AG09319 (cell line): Measurements from ENCODE around the gene KRT4.

Experiments used
- DNase-seq: peaks from one replicate; pipeline ENCODE4 v3.0.0-alpha.2; 2010; ENCODE audit warnings: low read depth; ENCODE audit errors: extremely low read depth
- TF ChIP-seq, protein P1 (sequence below): IDR thresholded peaks from 2 replicates; pipeline ENCODE4 v1.5.1; 2011; ENCODE audit warnings: low read depth, mild to moderate bottlenecking, inconsistent platforms, low read length, moderate library complexity

Gene KRT4

DNA sequence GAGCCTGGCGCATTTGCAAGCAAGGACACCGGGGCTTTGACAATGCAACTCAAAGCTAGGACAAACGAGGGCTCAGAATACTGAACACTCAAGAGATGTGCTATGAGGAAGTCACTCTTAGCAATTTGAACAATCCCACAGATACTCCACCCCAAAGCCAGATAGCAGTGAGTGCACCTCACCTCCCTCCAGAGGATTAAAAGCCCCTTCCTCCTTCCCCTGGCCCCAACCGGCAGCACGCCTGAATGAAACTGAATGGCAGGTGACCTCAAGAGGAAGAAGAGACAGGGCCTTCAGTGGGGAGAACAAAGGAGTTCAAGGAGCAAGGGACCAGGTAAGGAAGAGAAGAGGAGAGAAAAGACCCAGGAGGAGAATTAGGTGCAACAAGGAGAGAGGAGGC is 36.8 kb upstream of the KRT4 start:
- TF ChIP-seq, protein P1, sequence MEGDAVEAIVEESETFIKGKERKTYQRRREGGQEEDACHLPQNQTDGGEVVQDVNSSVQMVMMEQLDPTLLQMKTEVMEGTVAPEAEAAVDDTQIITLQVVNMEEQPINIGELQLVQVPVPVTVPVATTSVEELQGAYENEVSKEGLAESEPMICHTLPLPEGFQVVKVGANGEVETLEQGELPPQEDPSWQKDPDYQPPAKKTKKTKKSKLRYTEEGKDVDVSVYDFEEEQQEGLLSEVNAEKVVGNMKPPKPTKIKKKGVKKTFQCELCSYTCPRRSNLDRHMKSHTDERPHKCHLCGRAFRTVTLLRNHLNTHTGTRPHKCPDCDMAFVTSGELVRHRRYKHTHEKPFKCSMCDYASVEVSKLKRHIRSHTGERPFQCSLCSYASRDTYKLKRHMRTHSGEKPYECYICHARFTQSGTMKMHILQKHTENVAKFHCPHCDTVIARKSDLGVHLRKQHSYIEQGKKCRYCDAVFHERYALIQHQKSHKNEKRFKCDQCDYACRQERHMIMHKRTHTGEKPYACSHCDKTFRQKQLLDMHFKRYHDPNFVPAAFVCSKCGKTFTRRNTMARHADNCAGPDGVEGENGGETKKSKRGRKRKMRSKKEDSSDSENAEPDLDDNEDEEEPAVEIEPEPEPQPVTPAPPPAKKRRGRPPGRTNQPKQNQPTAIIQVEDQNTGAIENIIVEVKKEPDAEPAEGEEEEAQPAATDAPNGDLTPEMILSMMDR = no peak
- no peak for DNase-seq

DNA sequence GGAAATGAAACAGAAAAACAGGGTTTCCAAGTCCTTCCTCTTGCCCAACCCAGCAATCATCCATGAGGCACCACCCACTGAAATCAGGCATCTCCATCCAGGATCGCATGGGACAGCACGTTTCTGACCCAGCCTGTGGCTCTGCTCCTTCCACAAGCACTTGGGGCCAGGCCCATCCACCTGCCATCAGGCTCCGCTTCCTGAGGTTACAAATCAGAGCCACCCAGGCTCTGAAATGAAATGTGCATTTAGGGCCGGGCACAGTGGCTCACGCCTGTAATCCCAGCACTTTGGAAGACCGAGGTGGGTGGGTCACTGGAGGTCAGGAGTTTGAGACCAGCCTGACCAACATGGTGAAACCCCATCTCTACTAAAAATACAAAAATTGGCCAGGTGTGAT is 35.6 kb upstream of the KRT4 start:
- no peak for DNase-seq
- TF ChIP-seq, protein P1 = no peak

DNA sequence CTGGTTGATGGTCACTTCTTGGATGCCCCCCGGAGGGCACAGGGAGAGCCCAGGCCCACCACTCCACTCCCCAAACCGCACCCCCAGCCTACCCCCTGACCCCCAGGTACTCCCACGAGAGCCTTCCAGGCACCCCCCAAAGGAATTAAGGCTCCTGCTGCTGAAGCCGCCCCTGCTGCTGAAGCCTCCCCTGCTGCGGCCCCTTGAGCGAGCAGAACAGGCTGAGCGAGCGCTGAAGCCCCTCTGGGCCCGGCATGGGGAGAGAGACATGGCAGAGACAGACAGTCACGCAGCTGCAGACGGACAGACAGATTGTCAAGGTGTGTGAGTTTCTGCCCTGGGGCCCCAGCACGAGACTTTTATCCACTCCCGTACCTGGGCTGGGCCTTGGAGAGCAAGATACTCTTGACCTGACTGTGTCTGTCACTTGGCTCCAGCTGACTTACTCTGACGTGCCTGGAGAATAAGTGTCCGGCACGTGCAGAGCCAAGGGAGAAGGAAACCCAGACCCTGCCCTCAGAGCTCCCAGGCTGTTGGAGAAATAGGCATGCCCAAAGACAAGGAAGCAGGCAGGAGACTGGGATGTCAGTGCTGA is 34.8 kb upstream of the KRT4 start, which contains the start of gene KRT78:
Gene KRT78 (minus strand): TSS at position 334 of the 595 bp plus-strand sequence. CDS start 64 bp downstream, at position 270.
- DNase-seq = no peak
- TF ChIP-seq, protein P1 = no peak

DNA sequence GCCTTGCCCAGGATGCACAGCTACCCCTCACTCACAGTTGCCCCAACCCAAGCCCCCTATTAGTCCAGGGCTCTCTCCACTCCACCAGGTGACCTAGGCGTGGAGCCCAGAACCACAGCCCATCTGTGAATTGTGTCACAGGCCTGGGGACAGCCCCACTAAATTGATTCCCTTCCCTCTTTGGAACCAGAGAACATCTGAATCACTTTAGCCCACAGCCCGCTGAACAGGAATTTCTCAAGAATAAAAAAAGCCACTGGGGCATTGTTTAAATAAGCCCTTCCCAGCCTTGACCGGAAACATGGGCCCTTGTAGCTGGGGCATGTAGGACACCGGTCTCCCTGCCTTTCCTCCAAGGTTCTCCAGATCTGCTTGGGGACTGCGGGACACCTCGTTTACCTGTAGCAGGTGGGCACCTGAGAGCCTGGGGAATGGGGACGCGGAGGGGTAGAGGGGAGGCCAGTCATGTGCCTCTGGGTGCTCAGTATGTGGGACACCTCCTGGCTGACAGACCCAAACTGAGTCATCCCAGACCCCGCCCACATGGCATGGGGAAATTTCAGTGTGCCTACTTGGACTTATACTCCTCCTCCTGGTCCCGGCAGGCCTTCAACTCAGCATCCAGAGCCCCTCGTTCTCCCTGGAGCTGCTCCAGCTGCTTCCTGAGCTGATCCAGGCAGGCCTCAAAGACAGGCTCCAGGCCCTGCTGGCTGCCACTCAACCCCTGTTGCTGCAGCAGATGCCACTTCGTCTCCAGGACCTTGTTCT is 33.6 kb upstream of the KRT4 start:
- no peak for DNase-seq
- TF ChIP-seq, protein P1 = no peak

GRCh38 chr12:52846356-52846970 is 32.5 kb upstream of the KRT4 start:
- no peak for DNase-seq
- TF ChIP-seq, protein P1 = no peak

DNA sequence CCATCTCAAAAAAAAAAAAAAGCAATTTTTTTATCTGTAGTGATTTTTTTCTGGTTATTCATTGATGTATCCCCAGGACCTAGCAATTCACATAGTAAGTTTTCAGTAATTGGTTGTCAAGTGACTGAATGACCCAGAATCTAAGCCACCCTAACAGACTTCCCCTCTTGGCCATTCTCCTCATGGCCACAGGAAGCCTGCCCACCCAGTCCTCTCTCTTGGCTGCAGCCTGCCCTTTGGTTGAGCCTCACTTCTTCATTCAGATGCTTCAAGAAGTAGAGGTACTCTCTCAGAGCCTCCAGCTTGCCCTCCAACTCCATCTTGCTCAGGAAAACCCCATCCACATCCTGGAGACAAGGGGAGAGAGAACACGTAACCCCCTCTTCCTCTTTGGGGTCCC is 32.0 kb upstream of the KRT4 start:
- DNase-seq = no peak
- TF ChIP-seq, protein P1 = no peak

DNA sequence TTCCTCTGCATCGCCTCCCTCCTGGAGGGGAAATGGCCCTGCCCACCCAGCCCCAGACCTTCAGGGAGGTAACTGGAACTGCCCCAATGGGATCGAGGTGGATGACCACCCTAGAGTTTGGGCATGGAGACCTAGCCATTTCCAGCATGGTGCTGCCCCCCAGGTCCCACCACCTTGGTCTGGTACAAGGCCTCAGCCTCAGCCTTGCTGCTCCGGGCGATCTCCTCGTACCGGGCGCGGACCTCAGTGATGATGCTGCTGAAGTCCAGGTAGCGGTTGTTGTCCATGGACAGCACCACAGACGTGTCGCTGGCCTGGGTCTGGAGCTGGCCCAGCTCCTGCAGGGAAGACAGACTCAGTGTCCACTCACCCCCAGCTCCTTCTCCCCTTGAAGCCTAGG is 30.5 kb upstream of the KRT4 start:
- TF ChIP-seq, protein P1 = no peak

More for the DNA sequence above, 30.5 kb upstream of the KRT4 start:
- DNase-seq = no peak
